Osteoblast (primary cell): ENCODE measurements around the gene PM20D1. TPM values are rescaled to one million over a fixed set of nuclear protein-coding genes. Genes with fewer than 3 reads are reported as not detected.

Experiments used
- DNase-seq: peaks from one replicate; pipeline ENCODE4 v3.0.0; 2011; ENCODE audit warnings: low spot score, mixed read lengths; ENCODE audit not compliant: insufficient read length; ENCODE audit errors: missing footprints
- H2AFZ ChIP-seq: 2 replicates; pipeline ENCODE4 v1.6.0; 2011; ENCODE audit warnings: mild to moderate bottlenecking, low read length
- H3K27ac ChIP-seq: 2 replicates; pipeline ENCODE4 v1.5.1; 2011; ENCODE audit warnings: mild to moderate bottlenecking, low read depth, low read length, moderate library complexity
- H3K27me3 ChIP-seq: 2 replicates; pipeline ENCODE4 v1.6.0; 2012; ENCODE audit warnings: mild to moderate bottlenecking, control low read depth, inconsistent platforms, low read length, moderate library complexity; ENCODE audit not compliant: insufficient read depth
- H3K36me3 ChIP-seq: 2 replicates; pipeline ENCODE4 v1.5.1; 2011; ENCODE audit warnings: mild to moderate bottlenecking, low read length, control low read depth, moderate library complexity; ENCODE audit not compliant: insufficient read depth
- H3K4me1 ChIP-seq: 2 replicates; pipeline ENCODE4 v1.5.1; 2011; ENCODE audit warnings: mild to moderate bottlenecking, low read length, control low read depth, moderate library complexity; ENCODE audit not compliant: insufficient read depth
- H3K4me2 ChIP-seq: 2 replicates; pipeline ENCODE4 v1.6.0; 2011; ENCODE audit warnings: mild to moderate bottlenecking, low read length; ENCODE audit not compliant: insufficient read depth
- H3K4me3 ChIP-seq: fragments of 200-600 bp; sonication (generic); 3 replicates; pipeline ENCODE4 v1.5.1; 2012; ENCODE audit warnings: mild to moderate bottlenecking, low read length, inconsistent platforms; ENCODE audit not compliant: insufficient read depth
- H3K79me2 ChIP-seq: 2 replicates; pipeline ENCODE4 v1.6.0; 2012; ENCODE audit warnings: mild to moderate bottlenecking, low read length, control low read depth, inconsistent platforms; ENCODE audit not compliant: insufficient read depth
- H3K9me3 ChIP-seq: 2 replicates; pipeline ENCODE4 v1.5.1; 2011; ENCODE audit warnings: low read depth, low read length, control low read depth
- H4K20me1 ChIP-seq: 2 replicates; pipeline ENCODE4 v1.6.0; 2012; ENCODE audit warnings: mild to moderate bottlenecking, low read length, control low read depth; ENCODE audit not compliant: insufficient read depth
- CTCF ChIP-seq: IDR thresholded peaks from 2 replicates; pipeline ENCODE4 v1.5.1; 2011; ENCODE audit warnings: mild to moderate bottlenecking, low read depth, low read length, moderate library complexity; ENCODE audit errors: extremely low read depth
- total RNA-seq: library from RNA; depleted of rRNA; stranded (reverse); fragments of >200 nt; gene quantifications from 2 replicates; pipeline ENCODE4 v1.2.3, GENCODE V29; 2012

PM20D1 gene
- total RNA-seq, 1 donor, result not detected

GRCh38 chr1:205822397-205822796 is 27.5 kb downstream of the PM20D1 start:
- Histone ChIP-seq H2AFZ (no peak overlapping the region), H3K9me3 (no peaks in the 10 kb centered on the region), H4K20me1 (no peaks in the 10 kb centered on the region)

DNA sequence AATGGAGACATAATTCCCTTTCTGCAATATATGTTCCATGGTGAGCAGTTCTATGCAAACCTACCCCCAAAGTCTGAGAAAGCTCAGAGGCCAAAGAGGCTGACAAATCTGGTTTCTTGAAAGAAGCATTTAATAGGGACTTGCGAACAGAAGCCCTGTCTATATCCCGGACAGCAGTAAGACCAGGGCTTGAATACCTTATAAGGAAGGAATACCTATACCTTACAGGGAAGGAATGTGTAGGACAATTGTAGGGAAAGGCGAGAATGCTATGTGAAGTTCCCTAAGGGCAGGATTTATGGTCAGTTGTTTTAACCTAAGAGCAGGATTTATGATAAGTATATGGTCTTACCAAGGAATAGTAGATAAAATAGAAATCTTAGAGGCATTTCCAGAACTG is 31.9 kb downstream of the PM20D1 start:
- H3K36me3 ChIP-seq, result no peaks in the 10 kb centered on the region
- H3K4me2 ChIP-seq, result no peak overlapping the region
- H3K4me1 ChIP-seq, result peaks cover 5% of the 10 kb centered on the region
- H4K20me1 ChIP-seq, result no peaks in the 10 kb centered on the region
- no peak for TF ChIP-seq CTCF
- H2AFZ ChIP-seq, result no peak overlapping the region
- no peaks in the 10 kb centered on the region for H3K9me3 ChIP-seq
- H3K4me3 ChIP-seq, result no peak overlapping the region
- no peak for DNase-seq
- H3K27ac ChIP-seq, result no peak overlapping the region
- no peaks in the 10 kb centered on the region for H3K27me3 ChIP-seq
- H3K79me2 ChIP-seq, result peaks cover 5% of the 10 kb centered on the region

More at GRCh38 chr1:205822397-205822796, 27.5 kb downstream of the PM20D1 start:
- Histone ChIP-seq H3K27me3 (no peaks in the 10 kb centered on the region), H3K4me2 (no peak overlapping the region), H3K36me3 (no peaks in the 10 kb centered on the region), H3K27ac (no peak overlapping the region), H3K4me3 (no peak overlapping the region), H3K79me2 (no peaks in the 10 kb centered on the region), H3K4me1 (no peaks in the 10 kb centered on the region)
- no peak for DNase-seq
- TF ChIP-seq CTCF, result no peak

DNA sequence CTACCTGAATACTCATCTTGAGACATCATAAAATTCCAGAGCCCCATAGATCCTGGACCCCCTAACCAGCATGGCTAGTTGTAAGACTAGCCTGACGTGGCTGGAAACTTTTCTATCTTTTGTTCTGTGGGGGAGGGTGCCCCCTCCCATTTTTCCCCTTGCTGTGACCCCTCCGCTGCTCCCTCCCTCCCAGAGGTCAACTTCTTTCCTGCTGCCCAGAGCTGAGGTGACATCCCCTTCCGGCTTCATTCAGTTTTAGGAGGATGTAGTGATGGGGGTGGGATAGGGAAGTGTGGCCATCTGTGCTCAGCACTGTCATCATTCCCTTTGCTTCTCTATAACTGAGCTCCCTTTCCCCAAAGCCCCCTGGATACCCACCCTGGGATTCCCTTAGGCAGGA is 32.6 kb downstream of the PM20D1 start:
- Histone ChIP-seq H2AFZ (no peak overlapping the region), H3K4me2 (no peak overlapping the region), H3K36me3 (no peaks in the 10 kb centered on the region), H3K4me3 (no peak overlapping the region), H3K4me1 (peaks cover 5% of the 10 kb centered on the region), H3K79me2 (peaks cover 10% of the 10 kb centered on the region), H4K20me1 (no peaks in the 10 kb centered on the region), H3K9me3 (no peaks in the 10 kb centered on the region), H3K27ac (no peak overlapping the region), H3K27me3 (no peaks in the 10 kb centered on the region)
- TF ChIP-seq CTCF, result no peak
- no peak for DNase-seq

DNA sequence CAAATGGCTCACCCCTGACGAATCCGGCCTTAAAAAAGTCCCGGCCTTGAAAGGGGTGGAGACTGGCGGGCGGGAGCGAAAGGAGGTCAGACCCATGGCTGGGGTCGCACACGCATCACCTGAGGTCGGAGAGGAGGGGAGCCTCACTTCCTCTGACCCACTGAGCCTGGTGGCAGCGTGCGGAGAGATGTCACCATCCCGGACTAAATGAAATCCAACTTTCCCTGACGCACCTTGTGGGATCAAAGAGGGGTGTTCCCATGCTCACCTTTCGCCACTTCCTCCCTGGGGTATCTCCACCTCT is 36.2 kb downstream of the PM20D1 start:
- Histone ChIP-seq H3K4me1 (peaks cover 16% of the 10 kb centered on the region), H3K9me3 (no peaks in the 10 kb centered on the region), H2AFZ (peak overlapping the region; percentile 98), H3K4me2 (peak overlapping the region; percentile 93), H3K27me3 (no peaks in the 10 kb centered on the region), H3K4me3 (peak overlapping the region; percentile 91), H3K36me3 (peaks cover 11% of the 10 kb centered on the region), H4K20me1 (peaks cover 20% of the 10 kb centered on the region), H3K79me2 (peaks cover 46% of the 10 kb centered on the region), H3K27ac (peak overlapping the region; percentile 51)
- peak; percentile 93 for DNase-seq
- no peak for TF ChIP-seq CTCF
